H54 (cell line): ENCODE measurements around the gene FUT3.
"Not testable (repeated sequence)": the region's sequence is repeated elsewhere in the genome, so short reads cannot be mapped to it uniquely, and the experiment has no call there.

Experiments
- DNase-seq: peaks from one replicate; pipeline ENCODE4 v3.0.0; 2011; ENCODE audit warnings: low spot score, mixed read lengths; ENCODE audit not compliant: insufficient read length
- FAIRE-seq: peaks from 3 replicates; lab custom pipeline; 2011; peaks lifted over from hg19 to GRCh38; lab: Jason Lieb, UNC
- POLR2A ChIP-seq: IDR thresholded peaks from 2 replicates; pipeline ENCODE4 v1.6.1; 2011; ENCODE audit warnings: low read depth, mild to moderate bottlenecking, low read length

Gene FUT3

GRCh38 chr19:5844456-5845433 is 6.5 kb downstream of the FUT3 start:
- TF ChIP-seq POLR2A = no peak
- FAIRE-seq (no peak), DNase-seq (no peak)

GRCh38 chr19:5843295-5843927 is 7.8 kb downstream of the FUT3 start:
- no peak for FAIRE-seq
- no peak for TF ChIP-seq POLR2A
- DNase-seq = no peak

DNA sequence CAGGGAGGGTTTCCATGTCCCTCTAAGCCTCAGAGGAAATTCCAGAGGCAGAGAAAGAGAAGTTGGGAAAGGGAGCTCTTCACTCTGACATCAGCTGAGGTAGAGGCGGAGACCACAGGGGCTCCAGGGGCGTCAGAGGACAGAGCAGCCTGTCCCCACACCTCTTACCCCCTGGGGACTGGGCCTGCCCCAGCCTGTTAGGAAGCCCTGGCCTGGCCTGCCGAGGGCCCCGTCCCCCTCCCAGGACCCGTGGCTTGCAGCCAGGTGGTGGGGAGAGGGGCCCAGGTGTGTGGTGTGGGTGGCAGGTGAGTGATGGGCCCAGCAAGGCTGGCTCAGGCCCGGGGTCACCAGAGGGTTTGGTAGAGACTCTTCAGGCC is 9.5 kb downstream of the FUT3 start:
- not testable (repeated sequence) for FAIRE-seq, DNase-seq

GRCh38 chr19:5839065-5840017 is 11.9 kb downstream of the FUT3 start, which contains the start of gene FUT6:
FUT6 (minus strand) TSS chr19:5839702; CDS start chr19:5832567, 7,135 bp downstream.
- DNase-seq = no peak
- no peak for FAIRE-seq
- TF ChIP-seq POLR2A = no peak

- FAIRE-seq = no peak
These were observed 12.7 kb downstream of the FUT3 start for GRCh38 chr19:5838353-5839064.

DNA sequence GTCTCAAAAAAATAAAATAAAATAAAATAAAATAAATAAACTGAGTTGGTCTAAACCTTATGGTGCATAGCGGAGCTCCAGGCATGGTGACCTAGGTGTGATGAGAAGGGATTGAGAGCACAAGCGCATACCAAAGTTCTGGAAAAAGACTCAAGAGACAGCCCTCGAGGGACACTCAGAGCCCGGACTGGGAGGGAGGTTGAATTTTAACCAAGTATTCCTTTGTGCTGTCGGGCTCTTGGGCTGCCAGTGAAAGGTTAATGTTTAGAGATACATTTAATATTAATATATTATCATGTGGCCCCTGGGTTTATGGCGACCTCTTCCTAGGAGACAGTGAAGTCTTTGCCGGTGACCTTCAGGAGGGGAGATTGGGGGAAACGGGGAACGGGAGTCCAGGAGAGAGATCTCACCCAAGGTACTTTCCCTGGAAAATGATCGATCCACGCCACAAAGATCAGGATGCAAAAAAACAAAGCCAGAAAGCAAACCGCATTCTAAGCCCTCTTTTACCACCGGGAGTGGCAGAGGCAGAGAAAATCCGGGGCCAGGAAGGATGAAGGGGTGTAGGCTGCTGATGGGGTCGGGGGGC is 13.4 kb downstream of the FUT3 start:
- no peak for TF ChIP-seq POLR2A
- FAIRE-seq = no peak
- DNase-seq = no peak

More at GRCh38 chr19:5838353-5839064, 12.7 kb downstream of the FUT3 start:
- no peak for DNase-seq
- no peak for TF ChIP-seq POLR2A

DNA sequence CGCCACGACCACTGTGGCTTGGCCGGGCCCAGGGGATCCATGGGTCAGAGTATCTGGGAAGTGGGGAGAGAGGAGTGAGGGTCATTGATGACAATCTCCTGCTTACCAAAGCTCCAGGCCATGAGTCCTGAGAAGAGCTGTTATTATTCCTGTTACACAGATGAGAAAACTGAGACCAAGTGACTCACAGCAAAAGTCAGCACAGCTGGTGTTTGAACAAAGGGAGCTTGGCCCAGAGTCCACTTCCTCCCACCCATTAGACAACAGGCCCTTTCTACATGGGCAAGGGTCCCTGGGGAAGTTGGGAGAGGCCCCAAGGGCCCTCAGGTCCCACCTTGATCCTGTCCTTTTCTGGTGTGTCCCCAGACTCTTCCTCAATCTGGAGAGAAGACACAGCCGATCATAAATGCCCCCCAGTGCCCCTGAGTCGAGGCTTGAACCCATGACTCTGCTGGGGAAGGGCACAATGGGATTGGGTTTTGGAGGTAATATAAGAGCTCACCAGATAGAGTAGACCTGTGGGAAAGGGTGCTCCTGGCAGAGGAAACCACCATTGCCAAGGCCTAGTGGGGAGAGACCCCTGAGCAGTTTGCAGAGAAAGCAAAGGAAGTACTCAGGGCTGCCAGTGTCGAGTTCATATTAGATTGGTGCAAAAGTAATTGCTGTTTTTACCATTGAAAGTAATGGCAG is 18.6 kb downstream of the FUT3 start:
- TF ChIP-seq POLR2A = no peak
- no peak for FAIRE-seq
- DNase-seq = no peak

DNA sequence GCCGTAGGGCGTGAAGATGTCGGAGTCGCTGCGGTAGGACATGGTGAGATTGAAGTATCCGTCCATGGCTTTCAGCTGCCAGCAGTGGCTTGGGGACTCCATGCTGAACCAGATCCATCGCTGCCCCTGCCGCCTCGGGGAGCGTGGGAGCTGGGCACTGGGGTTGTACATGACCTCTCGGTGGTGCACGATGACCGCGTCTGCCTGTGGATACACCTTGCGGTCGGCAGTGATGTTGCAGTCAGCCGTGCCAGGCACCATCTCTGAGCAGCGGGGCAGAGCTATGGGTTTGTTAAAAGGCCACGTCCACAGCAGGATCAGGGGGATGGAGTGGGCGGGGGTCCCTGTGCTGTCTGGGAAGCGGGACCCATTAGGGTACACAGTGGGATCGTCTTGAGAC is 19.2 kb downstream of the FUT3 start:
- no peak for DNase-seq
- no peak for FAIRE-seq
- TF ChIP-seq POLR2A = no peak

DNA sequence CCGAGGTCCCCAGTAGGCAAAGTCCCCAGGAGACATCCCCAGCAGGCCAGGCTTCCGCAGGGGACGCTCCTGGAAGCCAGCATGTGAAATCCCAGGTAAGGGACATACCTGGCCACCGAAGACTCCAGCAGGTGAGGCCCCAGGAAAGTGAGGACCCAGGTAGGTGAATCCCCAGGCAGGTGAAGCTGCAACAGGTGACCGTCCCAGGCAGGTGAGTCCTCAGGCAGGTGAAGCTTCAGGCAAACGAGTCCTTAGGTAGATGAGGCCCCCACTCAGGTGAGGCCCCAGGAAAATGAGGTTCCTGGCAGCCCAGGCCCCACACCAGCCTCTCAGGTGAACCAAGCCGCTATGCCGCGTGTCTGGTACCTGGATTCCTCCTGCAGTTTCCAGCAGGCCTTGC is 20.1 kb downstream of the FUT3 start:
- FAIRE-seq (no peak), DNase-seq (no peak)
- TF ChIP-seq POLR2A = no peak

GRCh38 chr19:5829567-5830310 is 21.5 kb downstream of the FUT3 start:
- TF ChIP-seq POLR2A = no peak
- FAIRE-seq (no peak), DNase-seq (no peak)
